HG03342 (cell line): ENCODE data around the gene GAPDH.
"Not testable (repeated sequence)": the region's sequence is repeated elsewhere in the genome, so short reads cannot be mapped to it uniquely, and the experiment has no call there.

Experiments
- ATAC-seq: cut with Tn5 transposase; IDR thresholded peaks from one replicate; pipeline ENCODE4 v1.9.1; 2021; ENCODE audit warnings: mild to moderate bottlenecking, moderate library complexity; ENCODE audit not compliant: unreplicated experiment

Gene GAPDH

GRCh38 chr12:6558014-6558760 is 23.9 kb downstream of the GAPDH start:
- ATAC-seq = not testable (repeated sequence)

- ATAC-seq = no peak
These were observed 25.2 kb downstream of the GAPDH start for GRCh38 chr12:6559500-6559899.

- no peak for ATAC-seq
These were observed 26.3 kb downstream of the GAPDH start for GRCh38 chr12:6560501-6561205.

- ATAC-seq = no peak
These were observed 28.6 kb downstream of the GAPDH start for GRCh38 chr12:6562881-6563280.

- ATAC-seq = no peak
These were observed 29.2 kb downstream of the GAPDH start for GRCh38 chr12:6563448-6564050.

GRCh38 chr12:6567112-6567670 is 32.9 kb downstream of the GAPDH start:
- ATAC-seq = no peak

- no peak for ATAC-seq
These were observed 35.0 kb downstream of the GAPDH start for GRCh38 chr12:6569312-6569711.

DNA sequence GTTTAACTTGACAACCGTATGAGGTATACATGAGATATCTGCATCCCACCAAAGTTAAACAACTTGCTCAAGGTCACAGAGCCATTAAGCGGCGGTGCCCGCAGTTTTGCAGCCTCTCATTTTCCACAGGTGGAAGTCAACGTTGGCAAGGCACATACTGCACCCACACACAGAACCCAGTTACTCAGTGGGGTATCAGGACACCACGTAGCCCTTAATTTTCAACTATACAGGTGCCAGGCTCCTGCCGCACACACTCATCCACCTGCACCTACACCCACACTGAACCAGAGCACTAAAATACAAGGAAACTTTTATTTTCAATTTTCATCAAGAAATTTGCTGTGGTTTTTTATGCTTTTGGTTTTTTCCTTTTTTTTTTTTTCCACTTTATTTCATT is 35.5 kb downstream of the GAPDH start:
- no peak for ATAC-seq

- ATAC-seq = no peak
These were observed 36.1 kb downstream of the GAPDH start for GRCh38 chr12:6570264-6570887.

DNA sequence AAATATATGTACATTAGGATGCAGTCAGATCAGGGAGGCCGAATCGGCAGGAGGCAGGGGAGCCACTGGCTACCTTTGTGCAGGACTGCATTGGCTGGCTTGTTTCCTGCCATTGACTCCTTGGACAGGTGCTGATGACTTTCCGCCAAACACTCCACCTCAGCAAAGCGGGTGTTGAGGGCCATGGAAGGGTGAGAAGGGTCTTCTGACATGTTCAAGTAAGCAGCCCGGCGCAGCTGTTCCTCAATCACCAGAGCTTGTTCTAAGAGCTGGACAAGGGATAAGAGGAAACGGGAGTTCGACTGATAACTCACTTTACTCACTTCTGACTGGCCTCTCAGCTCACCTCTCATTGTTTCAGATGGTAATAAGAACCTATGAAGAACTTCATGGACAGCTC is 38.7 kb downstream of the GAPDH start:
- ATAC-seq = no peak

DNA sequence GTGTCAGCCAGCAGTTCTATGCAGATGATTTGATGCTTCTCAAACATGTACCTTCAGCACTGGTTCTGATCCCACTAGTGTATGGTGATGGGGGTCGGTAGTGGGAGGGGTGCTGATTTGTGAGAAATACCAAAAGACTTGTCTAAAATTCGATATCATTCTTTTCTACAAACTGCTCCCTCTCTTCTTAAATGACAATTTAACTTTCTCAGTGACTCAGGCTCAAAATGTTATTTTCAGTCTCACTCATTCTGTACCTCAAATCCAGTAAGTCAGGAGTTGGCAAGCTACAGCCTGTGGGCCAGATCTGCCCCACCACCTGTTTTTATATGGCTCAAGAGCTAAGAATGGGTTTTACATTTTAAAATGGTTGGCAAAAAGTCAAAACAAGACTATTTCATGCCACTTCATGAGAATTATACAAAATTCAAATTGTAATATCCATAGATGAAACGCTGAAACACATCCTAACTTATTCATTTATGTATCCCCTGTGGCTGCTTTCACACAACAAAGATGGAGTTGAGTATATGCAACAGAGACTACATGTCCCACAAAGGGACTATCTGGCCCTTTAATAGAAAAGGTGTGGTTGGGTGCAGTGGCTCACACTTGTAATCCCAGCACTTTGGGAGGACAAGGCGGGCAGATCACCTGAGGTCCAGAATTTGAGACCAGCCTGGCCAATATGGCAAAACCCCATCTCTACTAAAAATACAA is 40.4 kb downstream of the GAPDH start:
- ATAC-seq = no peak

DNA sequence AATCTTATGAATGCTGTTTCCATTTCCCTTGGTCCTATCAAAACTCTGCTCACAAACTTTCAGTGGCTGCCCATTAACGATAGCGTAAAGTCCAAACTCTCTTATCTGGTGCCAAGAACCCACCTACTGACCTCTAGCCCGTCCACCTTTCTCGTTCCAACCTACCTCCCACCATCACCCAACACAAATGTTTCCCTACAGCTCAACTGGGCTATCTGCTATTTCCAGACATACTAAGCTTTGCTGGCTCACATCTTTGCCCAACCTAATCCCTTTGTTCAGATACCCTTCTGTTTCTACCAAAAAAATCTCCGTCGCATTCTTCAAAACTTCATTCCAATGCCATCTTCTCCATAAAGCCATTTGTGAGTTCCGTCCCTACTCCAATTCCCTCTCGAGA is 41.3 kb downstream of the GAPDH start:
- no peak for ATAC-seq

DNA sequence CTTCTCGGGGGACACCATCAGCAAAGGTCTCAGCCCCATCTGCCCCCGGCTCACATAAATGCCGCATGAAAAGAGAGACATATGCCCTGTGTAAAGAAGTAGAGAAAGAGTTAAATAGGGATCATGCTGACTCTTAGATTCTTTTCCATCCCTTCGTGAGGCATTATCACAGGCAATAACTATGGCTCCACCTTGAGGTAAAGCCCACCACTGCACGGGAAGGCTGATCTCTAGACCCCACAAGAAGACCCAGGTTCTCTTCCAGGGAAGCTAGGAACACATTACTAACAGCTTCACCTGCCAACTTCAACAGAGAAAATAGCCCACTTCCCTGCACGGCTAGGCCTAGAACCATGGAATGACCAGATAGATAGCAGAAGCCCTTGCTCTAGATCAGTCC is 47.9 kb downstream of the GAPDH start:
- no peak for ATAC-seq

GRCh38 chr12:6582959-6583358 is 48.6 kb downstream of the GAPDH start:
- ATAC-seq = no peak

DNA sequence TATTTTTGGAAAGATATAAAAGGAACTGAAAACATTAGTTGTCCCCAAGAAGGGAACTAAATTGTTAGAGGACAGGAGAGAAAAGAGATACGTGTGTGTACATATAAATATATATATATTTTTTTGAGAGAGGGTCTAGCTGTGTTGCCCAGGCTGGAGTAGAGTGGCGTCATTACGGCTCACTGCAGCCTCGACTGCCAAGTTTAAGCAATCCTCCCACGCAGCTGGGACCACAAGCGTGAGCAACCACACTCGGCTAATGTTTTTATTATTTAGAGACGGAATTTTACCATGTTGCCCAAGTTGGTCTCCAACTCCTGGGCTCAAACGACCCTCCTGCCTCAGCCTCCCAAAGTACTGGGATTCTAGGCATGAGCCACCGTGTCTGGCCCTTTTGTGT is 50.0 kb downstream of the GAPDH start:
- ATAC-seq = no peak

GRCh38 chr12:6586569-6586968 is 52.3 kb downstream of the GAPDH start:
- not testable (repeated sequence) for ATAC-seq
